Fibroblast of skin of scalp (primary cell): ENCODE results near the gene TRIB2.

Experiments used
- DNase-seq: peaks from one replicate; pipeline ENCODE4 v3.0.0-alpha.2; 2013

TRIB2 gene

GRCh38 chr2:12778811-12779579 lies 62.3 kb downstream of the TRIB2 start:
- no peak for DNase-seq

- DNase-seq: no peak
These were observed 64.6 kb downstream of the TRIB2 start for GRCh38 chr2:12781329-12781728.

- DNase-seq: peak; percentile 90
These were observed 71.4 kb downstream of the TRIB2 start for GRCh38 chr2:12787891-12788801.

GRCh38 chr2:12791906-12792305 lies 75.2 kb downstream of the TRIB2 start:
- no peak for DNase-seq
